T-helper 1 cell (primary cell): Measurements from ENCODE around the gene CYTH1.
A peak's percentile ranks its signal among the peaks of the same experiment; 100 is the strongest.

Experiments used
- DNase-seq, 5 donors: peaks; one replicate each; pipeline ENCODE4 v3.0.0-alpha.2; 2012 to 2020

CYTH1 gene

GRCh38 chr17:78645421-78646295 lies 136.4 kb downstream of the CYTH1 start:
- peak in 4 of 5 donors; percentile 24 to 77 (median 38) for DNase-seq

GRCh38 chr17:78644931-78645351 lies 137.1 kb downstream of the CYTH1 start:
- DNase-seq = no peak

GRCh38 chr17:78644224-78644623 lies 137.8 kb downstream of the CYTH1 start:
- DNase-seq = no peak

GRCh38 chr17:78643326-78643725 lies 138.7 kb downstream of the CYTH1 start:
- DNase-seq = no peak

GRCh38 chr17:78642707-78643106 lies 139.4 kb downstream of the CYTH1 start:
- DNase-seq = no peak

GRCh38 chr17:78641666-78642065 lies 140.4 kb downstream of the CYTH1 start:
- DNase-seq = no peak

- no peak for DNase-seq
These were observed 140.8 kb downstream of the CYTH1 start for GRCh38 chr17:78641243-78641642.

GRCh38 chr17:78640700-78641099 lies 141.4 kb downstream of the CYTH1 start:
- no peak for DNase-seq

GRCh38 chr17:78637643-78638420 lies 144.2 kb downstream of the CYTH1 start:
- DNase-seq = no peak

- DNase-seq = no peak
These were observed 144.9 kb downstream of the CYTH1 start for GRCh38 chr17:78637146-78637545.

- no peak for DNase-seq
These were observed 147.9 kb downstream of the CYTH1 start for GRCh38 chr17:78634154-78634553.

GRCh38 chr17:78629436-78629995 lies 152.6 kb downstream of the CYTH1 start:
- no peak for DNase-seq

GRCh38 chr17:78628547-78629435 lies 153.3 kb downstream of the CYTH1 start:
- no peak for DNase-seq

GRCh38 chr17:78624324-78625151 lies 157.5 kb downstream of the CYTH1 start:
- DNase-seq = no peak
